HG02885 (cell line): ENCODE results near the gene TNRC6A.
"Not testable (repeated sequence)": the region's sequence is repeated elsewhere in the genome, so short reads cannot be mapped to it uniquely, and the experiment has no call there.

ENCODE experiments used
- ATAC-seq: cut with Tn5 transposase; IDR thresholded peaks from one replicate; pipeline ENCODE4 v1.9.1; 2021; ENCODE audit warnings: mild to moderate bottlenecking; ENCODE audit not compliant: unreplicated experiment, poor library complexity

Gene TNRC6A

DNA sequence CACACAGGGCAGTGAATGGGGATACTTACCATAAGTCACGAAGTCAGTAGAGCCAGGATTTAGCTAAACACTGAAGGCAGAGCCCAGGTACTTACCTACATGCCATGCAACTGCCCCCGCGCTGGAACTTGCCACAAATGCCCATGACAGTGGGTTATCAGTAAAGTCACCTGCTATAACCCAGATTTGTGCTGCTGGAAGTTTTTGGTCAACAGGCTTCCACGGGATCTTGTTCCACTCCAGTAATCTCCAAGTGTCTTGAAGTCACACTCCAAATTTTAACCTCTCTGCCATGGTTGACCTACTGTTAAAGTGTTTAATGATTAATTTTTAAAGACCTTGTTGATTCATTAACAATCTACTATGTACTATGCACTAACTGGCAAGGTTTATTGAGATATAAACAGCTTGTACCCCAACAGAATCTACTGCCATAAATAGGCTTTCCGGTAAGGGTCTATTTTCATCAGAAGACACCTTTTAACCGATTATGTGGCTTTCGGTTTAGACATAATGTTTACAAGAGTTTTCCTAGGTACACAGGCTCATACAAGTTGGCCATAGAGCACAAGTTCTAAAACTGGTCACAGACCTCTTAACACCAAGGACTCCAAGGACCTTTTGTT lies 110.0 kb downstream of the TNRC6A start:
- no peak for ATAC-seq

DNA sequence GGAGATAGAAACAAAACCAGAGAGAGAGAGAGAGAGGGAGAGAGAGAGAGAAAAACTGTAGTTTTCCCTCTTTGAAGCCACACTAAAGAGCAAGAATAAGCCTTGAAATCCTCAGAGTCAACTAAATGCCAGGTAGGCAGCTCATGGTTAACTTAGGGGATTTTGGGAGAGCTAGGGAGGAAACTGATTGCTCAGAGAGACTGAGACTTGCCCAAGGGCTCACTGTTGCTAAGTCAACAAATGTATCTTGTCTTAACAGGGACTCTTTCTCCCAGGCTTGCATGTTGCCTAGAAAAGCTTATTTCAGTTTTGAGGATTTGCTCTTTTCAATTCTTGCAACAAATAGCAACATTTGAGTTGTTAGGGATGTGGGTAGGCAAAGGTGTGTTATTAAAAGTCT lies 111.8 kb downstream of the TNRC6A start:
- no peak for ATAC-seq

DNA sequence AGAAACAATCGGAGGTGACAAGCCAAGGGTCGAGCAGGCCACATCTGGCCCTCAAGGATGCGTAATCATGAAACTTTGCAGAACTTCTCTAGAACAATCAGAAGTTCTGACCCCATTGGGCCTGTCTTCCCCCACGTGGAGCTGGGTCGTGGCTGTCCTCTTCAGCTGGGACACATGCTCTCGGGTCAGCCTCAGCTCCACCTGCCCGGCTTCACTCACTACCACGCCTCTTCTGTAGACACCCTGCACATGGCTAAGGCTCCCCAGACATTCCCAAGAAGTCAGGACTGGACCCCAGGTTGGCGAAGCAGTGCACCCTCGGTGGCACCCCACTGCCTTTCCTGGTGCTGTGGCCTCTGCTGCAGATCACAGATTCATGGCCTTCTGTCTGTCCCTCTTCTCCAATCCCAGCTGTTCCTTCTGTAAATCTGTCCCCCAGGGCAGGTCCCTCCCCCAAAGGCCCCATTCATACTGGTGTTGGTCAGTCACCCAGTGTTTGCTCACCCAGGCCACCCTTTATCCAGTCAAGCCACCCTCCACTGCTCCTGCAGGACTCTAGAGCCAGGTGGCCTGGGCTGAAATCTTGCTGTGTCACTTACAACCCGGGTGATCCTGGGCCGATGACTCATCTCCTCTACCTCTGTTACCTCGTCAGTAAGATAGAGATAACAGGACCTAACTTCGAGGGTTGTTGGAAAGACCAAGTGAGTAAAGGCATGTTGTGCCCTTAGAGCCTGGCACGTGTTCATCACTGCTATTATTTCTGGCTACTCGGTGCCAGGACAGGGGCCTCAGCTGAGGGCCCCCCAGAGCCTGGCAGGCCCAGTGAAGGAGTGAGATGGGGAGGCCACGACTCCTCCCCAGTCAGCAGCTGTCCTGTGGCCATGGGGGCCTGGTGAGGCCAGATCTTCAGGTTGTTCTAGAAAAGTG lies 114.9 kb downstream of the TNRC6A start:
- no peak for ATAC-seq

DNA sequence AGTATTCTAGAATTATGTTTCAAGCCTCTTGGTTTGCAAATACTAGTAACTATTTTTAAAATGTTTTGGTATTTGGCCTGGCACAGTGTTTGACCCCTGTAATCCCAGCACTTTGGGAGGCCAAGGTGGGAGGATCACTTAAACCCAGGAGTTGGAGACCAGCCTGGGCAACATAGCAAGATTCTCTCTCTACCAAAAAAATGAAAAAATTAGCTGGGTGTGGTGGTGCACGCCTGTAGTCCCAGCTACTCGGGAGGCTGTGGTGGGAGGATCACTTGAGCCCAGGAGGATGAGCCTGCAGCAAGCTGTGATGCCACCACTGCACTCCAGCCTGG lies 115.5 kb downstream of the TNRC6A start:
- not testable (repeated sequence) for ATAC-seq

DNA sequence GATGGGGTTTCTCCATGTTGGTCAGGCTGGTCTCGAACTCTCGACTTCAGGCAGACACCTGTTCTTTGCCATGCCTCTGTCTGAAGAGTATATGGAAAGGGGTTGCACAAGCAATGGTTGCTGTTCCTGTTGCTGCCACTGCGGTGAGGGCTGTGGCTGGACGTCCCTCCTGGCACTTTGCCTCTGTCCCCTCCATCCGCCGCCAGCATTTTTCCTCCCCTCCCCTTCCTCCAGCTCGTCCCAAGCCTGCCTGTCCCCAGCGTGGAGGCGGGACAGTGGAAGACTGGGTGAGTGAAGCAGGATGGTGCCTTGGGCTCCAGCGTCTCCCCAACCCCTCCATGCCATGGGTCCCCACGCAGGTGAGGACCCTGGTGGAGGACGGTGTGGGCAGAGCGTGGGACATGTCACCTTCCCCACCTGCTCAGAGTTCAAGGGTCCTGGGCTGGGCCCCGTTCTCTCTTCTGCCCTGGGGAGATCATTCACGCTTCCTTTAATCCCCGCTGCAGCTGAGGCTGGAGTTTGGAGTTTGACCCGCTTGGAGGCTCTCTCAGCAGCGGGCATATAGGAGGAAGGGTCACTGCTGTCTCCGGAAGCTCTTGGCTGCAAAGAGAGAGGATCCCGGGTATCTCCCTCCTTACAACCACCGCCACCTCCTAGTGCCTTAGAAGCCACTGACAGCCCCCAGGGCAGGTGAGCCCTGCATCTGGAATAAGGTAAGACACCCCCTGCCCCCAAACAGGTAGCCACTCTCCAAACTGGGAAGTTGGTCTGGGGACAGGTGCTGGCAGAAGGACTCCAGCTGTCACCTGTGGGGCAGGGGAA lies 116.5 kb downstream of the TNRC6A start, which contains the start of gene SLC5A11:
Gene SLC5A11, plus strand, starts transcription at position 238 of the 822 bp plus-strand sequence. CDS start 12,681 bp downstream, outside the sequence.
- ATAC-seq, result no peak

DNA sequence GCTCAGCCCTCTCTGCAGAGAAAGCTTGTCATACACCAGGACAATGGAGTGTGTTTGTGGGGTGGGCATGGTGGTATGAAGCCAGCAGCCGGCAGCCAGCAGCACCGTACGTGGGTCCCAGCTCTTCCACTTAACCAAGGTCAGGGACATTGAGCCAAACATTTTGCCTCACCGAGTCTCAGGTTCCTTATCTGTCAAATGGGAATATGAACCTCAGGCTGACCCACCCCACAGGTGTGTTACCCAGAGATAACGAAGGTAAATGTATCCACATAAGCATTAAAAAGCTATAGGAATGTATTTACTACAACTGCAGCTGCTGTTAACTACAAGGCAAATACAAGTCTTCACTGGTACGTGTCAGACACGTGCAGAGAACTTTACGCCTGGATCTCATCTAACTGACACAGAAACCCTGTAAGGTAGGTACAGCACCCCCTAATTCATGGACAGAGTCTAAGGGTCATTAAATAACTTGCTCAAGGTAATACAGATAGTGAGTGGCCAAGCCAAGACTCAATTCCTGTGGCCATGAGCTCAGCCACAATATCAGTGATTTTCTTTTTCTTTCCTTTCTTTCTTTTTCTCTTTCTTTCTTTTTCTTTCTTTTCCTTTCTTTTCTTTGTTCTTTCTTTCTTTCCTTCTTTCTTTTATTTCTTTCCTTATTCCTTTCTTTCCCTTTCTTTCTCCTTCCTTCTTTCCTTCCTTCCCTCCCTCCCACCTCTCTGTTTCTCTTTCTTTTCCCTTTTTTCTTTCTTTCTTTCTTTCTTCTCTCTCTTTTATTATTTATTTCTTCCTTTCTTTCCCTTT lies 117.3 kb downstream of the TNRC6A start:
- ATAC-seq, result no peak

DNA sequence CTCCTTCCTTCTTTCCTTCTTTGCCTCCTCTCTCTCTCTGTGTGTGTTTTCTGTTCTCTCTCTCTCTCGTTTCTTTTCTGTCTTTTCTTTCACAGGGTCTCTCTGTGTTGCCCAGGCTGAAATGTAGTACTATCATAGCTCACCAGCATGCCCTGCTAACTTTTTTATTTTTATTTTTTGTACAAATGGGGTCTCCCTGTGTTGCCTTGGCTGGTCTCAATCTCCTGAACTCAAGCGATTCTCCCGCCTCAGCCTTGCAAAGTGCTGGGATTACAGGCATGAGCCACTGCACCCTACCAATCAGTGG lies 117.9 kb downstream of the TNRC6A start:
- no peak for ATAC-seq

DNA sequence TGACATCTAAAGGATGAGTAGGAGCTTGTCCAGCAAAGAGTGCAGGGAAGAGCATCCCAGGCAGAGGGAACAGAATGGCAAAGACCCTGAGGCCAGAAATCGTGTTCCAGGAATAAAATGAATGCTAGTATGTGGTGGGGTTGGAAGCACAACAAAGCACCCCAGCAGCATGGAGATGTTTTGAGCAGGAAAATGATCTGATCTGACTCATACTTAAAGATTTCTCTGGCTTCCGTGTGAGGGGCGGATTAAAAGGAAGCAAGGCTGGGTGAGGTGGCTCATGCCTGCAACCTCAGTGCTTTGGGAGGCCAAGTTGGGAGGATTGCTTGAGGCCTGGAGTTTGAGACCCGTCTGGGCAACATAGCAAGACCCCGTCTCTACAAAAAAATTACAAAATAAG lies 118.6 kb downstream of the TNRC6A start:
- no peak for ATAC-seq

DNA sequence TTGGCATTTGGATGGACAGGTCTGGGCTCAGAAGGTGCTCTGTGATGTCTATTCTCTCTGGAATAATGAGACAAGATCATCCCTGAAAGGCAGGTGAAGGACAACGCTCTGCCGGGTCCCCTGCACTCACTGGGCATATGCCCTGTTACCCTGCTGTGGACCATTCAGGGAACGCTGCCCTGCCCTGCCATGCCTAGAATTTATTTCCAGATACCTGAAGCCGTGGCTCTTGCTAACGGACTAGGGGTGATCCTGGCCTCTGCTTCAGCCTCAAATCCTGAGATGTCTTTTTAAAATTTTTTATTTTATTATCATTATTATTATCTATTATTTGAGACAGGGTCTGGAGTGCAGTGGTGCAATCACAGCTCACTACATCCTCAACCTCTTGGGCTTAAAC lies 120.2 kb downstream of the TNRC6A start:
- ATAC-seq, result no peak

DNA sequence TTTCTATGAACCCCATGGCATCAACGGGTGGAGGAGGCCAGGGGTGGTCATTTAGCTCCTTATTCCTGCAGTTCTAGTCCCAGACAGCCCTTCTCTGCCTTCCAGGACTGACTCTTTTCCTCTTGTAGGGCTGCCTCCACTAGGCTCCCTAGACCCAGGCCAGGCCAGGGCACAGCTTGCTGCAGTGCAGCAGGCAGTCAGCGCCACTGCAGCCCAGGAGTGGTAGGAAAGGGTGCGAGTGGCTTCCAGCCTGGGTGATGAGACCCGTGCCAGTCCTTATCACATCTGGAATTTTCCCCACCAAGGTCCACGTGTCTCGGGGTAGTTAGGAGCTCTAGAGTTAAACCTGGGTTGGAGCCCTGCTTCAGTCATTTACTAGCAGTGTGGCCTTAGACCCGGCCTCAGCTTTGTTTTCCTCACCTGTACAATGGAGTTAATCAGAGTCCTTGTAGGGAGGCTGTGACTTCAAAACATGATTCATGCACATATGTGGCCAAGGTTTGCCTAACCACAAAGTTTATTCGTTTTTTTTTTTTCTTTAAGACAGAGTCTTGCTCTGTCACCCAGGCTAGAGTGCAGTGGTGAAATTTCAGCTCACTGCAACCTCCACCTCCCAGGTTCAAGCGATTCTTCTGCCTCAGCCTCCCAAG lies 121.0 kb downstream of the TNRC6A start:
- no peak for ATAC-seq

DNA sequence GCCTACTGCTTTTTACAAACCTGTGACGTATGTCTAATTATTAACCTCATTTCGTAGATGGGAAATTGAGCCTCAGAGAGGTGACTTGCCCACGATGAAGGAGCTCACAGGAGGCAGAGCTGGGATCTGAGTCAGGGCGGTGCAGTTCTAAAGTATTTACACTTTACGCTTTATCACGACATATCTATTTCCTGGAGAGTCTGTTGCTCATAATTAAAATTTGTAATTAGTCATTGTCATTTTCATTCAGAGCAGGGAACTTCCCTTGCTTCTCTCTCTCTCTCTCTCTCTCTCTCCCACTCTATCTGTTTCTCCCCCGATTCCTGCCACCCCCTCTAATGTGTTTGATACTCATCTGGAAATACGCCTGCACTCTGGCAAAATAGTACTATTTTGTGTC lies 122.2 kb downstream of the TNRC6A start:
- ATAC-seq, result no peak

DNA sequence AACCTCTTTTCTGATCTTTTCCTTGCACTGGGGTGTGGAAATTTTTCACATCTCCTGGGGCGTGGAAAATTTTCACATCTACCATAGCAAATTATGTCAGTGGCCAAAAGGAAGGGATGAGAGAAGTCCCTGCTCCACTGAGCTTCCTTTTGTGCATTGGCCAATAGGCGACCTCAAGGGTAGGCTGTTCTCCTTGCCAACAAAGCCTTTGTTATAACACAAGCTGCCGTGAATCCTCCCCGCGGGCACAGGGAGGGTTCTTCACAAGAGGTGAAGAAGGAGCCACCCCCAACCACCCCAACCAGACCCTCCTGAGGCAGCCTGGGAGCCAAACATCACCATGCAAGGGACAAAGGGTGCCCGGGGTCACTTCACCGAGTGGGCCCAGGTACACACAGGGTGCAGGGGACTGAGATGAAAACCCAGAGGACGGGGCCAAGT lies 122.8 kb downstream of the TNRC6A start:
- no peak for ATAC-seq

DNA sequence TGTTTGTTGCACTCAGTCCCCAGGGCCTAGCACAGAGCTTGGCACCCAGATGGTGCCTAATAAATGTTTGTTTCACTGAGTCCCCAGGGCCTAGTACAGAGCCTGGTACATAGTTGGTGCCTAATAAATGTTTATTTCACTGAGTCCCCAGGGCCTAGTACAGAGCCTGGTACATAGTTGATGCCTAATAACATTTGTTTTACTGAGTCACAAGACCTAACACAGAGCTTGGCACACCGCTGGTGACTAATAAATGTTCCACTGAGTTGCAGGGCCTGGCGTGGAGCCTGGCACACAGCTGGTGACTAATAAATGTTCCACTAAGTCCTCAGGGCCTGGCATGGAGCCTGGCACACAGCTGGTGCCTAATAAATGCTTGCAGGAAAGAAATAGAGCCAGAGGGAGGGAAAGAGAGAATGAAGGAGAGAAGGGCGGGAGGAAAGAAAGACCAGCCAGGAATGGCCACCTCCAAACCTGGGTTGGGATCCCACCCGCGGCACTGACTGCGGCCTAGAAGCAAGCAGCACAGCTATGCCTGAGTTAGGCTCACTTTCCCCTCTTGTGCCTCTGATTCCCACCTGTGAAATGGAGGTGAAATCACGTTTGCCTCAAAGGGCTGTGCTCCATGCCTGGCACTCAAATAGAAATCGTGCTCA lies 123.8 kb downstream of the TNRC6A start:
- ATAC-seq, result no peak

DNA sequence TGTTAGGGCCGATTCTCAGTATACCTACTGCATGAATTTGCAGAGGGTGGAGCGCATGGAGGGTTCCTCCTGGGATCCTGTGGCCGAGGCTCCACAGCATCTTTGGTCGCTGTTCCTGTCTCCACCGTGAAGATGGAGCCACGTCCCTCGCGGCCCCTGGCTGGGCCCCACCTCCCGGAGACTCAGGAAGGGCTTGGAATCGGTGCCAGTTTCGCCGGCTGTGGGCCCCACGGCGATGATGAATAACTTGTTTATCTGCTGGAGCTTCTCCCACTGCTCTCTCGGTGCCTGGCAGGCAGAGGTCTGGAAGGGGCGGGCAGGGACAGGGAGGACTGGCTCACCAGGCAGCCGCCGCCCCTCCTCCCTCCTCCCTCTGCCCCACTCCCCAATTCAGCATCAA lies 124.4 kb downstream of the TNRC6A start:
- no peak for ATAC-seq

DNA sequence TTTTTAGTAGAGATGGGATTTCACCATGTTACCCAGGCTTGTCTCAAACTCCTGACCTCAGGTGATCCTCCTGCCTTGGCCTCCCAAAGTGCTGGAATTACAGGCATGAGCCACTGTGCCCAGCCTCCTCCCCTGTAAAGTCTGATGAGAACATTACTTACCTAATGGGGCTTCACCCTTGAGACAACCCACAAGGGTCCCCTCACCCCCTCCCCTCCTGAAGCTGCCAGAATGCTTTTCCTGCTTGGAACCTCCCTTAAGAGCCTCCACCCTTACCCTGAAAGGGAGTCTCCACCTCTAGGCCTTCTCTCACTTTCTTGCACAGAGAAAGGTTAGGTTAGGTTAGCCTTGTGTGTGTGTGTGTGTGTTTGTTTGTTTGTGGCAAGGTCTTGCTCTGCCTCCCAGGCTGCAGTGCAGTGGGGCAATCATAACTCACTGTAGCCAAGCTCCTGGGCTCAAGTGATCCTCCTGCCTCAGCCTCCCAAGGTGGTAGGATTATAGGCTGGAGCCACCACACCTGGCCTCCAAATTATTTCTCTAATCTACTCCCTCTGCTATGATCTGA lies 125.2 kb downstream of the TNRC6A start:
- ATAC-seq, result no peak

DNA sequence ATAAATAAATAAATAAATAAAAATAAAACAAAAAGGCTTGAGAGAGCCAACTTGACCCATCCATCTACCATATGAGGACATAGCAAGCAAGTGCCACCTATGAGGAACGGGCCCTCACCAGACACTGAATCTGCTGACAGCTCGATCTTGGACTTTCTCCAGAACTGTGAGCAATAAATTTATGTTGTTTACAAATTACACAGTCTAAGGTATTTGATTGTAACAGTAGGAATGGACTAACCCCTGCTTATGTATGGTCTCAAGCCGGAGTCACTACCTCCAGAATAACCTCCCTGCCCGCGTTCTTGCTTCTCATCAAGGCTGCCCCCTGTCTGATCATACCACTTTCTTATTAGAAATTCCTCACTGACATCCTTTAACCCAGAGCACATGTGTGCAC lies 126.2 kb downstream of the TNRC6A start:
- ATAC-seq, result no peak

DNA sequence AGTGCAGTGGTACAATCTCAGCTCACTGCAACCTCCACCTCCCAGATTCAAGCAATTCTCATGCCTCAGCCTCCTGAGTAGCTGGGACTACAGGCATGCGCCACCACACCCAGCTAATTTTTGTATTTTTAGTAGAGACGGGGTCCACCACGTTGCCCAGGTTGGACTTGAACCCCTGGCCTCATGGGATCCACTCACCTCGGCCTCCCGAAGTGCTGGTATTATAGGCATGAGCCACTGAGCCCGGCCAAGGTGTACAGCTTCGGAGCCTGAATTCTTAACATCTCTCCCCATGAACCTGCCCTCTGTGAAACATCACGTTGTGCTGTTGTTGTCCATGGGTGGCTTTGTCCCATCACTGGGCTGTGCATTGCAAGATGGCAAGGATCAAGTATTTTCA lies 127.4 kb downstream of the TNRC6A start:
- ATAC-seq, result not testable (repeated sequence)

DNA sequence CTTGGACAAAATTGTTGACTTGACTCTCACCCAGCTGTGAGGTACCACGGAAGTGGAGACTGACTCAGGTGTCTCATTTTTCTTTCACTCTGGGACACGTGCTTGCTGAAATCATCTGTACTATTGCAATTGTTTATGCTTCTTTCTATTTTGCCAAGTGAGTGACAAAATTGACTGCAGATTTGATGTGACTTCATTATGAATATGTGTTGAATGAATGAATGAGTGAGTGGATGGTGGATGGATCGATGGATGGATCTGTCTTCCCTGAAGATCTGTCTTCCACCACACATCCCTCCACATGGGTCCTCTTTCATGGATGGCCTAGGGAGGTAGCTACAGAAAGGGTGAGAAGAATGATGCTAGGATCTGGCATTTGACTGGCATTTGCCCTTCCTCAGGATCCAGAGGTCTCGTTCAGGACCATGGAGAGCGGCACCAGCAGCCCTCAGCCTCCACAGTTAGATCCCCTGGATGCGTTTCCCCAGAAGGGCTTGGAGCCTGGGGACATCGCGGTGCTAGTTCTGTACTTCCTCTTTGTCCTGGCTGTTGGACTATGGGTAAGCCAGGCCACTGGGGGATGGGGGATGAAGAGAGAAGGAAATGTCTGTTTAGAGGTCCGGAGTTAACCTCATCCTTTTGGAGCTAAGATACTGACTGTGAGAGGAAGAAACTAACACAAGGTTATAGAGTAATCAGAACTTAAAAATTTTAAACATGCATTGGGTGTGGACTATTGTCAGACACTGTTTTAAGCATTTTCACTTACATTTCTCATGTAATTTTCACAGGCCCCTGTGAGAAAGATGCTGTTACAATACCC lies 129.0 kb downstream of the TNRC6A start:
- ATAC-seq, result no peak
